Lower leg skin (tissue), 4 donors: ENCODE measurements around the gene TCF20. TPM values are rescaled to one million over a fixed set of nuclear protein-coding genes. Genes with fewer than 3 reads are reported as not detected.

ENCODE experiments used
- DNase-seq, 2 donors: peaks; one replicate each; pipeline ENCODE4 v3.0.0-alpha.2; 2019; ENCODE audit warnings: low spot score in 2 of 2
- H3K4me3 ChIP-seq: fragments of 200-600 bp; sonication (generic); 2 replicates; pipeline ENCODE4 v1.5.1; 2017; ENCODE audit warnings: mild to moderate bottlenecking, low read depth; ENCODE audit not compliant: poor library complexity, severe bottlenecking
- CTCF ChIP-seq, 3 donors: fragments of 450-650 bp; IDR thresholded peaks; one replicate each; pipeline ENCODE4 v1.5.1; 2016; ENCODE audit warnings: antibody characterized with exemption in 3 of 3, mild to moderate bottlenecking in 3 of 3, moderate library complexity in 2 of 3
- POLR2A ChIP-seq, 2 donors: fragments of 450-650 bp; IDR thresholded peaks; one replicate each; pipeline ENCODE4 v1.6.1; 2016 to 2017; ENCODE audit warnings: antibody characterized with exemption in 2 of 2, mild to moderate bottlenecking in 1 of 2, moderate library complexity in 1 of 2
- WGBS, 2 donors: methylation state at CpG; one replicate each; pipeline ENCODE4 v1.1.5; 2018; 5-methylcytosine and 5-hydroxymethylcytosine counted together
- intact Hi-C: fragments of 100-400 bp; cut with DNase I; formaldehyde crosslinking; loops from one replicate; pipeline ENCODE4 v1.15.0; 2023; ENCODE audit warnings: low total_unique reads
- total RNA-seq, 4 donors: library from RNA; depleted of rRNA; stranded (reverse); fragments of >200 nt; gene quantifications; one replicate each; pipeline ENCODE4 v1.1.0, GENCODE V29; 2016

TCF20 gene
- total RNA-seq, 4 donors from 2014 or later: 51.1 to 62.3 (median 58.4) TPM

GRCh38 chr22:42291287-42291686, 20.8 kb upstream of the TCF20 start:
- intact Hi-C loops: no loop called here
- DNase-seq: no peak
- WGBS, 2 donors: 80 to 89% methylated on average over 4 to 6 of the region's 6 CpGs
- H3K4me3 ChIP-seq: no peak overlapping the region
- TF ChIP-seq CTCF (IDR thresholded peaks at IDR 0.05): no peak
- no peak for TF ChIP-seq POLR2A (IDR thresholded peaks at IDR 0.05)

GRCh38 chr22:42289671-42290541, 19.5 kb upstream of the TCF20 start:
- no peak for TF ChIP-seq POLR2A (IDR thresholded peaks at IDR 0.05)
- TF ChIP-seq CTCF (IDR thresholded peaks at IDR 0.05): no peak
- H3K4me3 ChIP-seq: no peak overlapping the region
- 47 to 68% methylated on average over 33 to 36 of the region's 36 CpGs for WGBS, 2 donors
- no peak for DNase-seq
- intact Hi-C loops: no loop called here

GRCh38 chr22:42288791-42289190, 18.3 kb upstream of the TCF20 start:
- DNase-seq: no peak
- 40 to 64% methylated on average over 5 of the region's 5 CpGs for WGBS, 2 donors
- intact Hi-C loops: no loop called here
- TF ChIP-seq CTCF (IDR thresholded peaks at IDR 0.05) (no peak), POLR2A (IDR thresholded peaks at IDR 0.05) (no peak)
- H3K4me3 ChIP-seq: no peak overlapping the region

GRCh38 chr22:42287174-42287890, 16.9 kb upstream of the TCF20 start:
- WGBS, 2 donors: 60 to 71% methylated on average over 8 of the region's 8 CpGs
- TF ChIP-seq POLR2A (IDR thresholded peaks at IDR 0.05) (no peak), CTCF (IDR thresholded peaks at IDR 0.05) (no peak)
- no peak for DNase-seq
- no peak overlapping the region for H3K4me3 ChIP-seq
- intact Hi-C loops: no loop called here

DNA sequence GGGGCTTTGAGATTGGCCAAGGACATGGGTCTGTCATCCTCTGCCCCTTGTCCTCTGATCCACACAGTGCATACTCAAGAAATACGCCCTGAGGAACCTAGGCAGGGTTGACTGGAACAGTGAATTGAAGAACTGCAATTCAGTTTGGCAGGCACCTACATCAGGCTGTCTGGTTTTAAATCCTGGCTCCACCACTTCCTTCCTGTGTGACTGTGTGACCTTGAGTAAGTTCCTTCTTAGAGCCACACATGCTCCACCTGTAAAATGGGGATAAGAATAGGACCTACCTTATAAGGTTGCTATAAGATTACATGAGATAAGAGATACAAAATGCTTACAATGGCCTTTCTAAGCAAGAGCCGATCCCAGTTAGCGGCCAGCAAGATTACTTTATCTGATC, 15.8 kb upstream of the TCF20 start:
- 85 to 89% methylated on average over 3 of the region's 3 CpGs for WGBS, 2 donors
- no peak overlapping the region for H3K4me3 ChIP-seq
- TF ChIP-seq CTCF (IDR thresholded peaks at IDR 0.05): no peak
- TF ChIP-seq POLR2A (IDR thresholded peaks at IDR 0.05): no peak
- DNase-seq: no peak
- intact Hi-C loops: no loop called here
